HG03442 (cell line): ENCODE measurements around the gene ADRA2C.

Source experiments
- ATAC-seq: cut with Tn5 transposase; IDR thresholded peaks from one replicate; pipeline ENCODE4 v1.9.1; 2021; ENCODE audit warnings: mild to moderate bottlenecking, moderate library complexity; ENCODE audit not compliant: unreplicated experiment

ADRA2C gene

DNA sequence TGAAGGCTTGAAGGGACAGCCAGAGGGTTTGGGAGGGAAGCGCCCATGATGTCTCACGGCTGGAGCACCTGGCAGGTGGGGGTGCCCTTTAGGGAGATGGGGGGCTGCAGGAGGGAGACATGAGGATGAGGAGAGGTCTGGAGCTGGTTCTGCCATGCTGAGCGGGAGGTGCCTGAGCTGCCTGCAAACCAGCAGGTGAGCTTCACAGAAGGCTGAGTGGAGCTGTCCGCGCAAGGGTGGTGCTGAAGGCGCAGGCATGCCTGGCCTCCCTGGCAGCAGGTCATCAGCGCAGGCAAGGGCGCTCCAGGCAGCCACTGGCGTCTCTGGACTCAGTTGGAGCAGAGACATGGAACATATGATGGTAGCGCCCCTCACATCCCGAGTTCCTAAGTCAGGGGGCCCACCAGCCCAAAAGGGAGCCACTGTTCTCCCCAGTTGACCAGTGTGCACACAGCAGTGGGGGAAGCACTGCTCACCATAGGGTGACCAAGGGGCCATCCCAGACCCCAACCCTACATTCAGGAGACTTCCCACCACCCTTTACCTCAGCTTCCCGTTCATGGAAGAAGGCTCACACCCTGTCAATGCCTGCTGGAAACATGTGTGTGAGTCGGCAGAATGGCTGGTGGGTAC, 25.8 kb downstream of the ADRA2C start:
- ATAC-seq, result no peak

DNA sequence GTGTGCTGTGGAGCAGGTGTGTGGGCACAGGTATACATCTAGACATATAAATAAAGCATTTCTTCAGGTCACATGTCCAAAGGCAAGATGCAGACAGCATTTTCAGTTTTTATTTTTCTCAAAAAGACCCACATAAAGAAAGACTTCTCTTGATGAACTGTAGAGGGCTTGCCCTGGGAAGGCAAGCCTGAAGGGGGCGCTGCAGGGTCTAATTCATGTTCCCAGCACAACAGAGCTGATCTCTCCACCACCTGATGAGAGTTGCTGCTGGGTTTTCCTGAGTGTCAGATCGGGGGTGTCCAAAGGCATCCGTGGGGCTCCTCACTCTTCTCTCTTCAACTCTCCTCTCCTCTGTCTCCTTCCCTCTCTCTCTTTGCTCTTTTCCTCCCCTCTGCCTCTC, 26.6 kb downstream of the ADRA2C start:
- ATAC-seq, result no peak

DNA sequence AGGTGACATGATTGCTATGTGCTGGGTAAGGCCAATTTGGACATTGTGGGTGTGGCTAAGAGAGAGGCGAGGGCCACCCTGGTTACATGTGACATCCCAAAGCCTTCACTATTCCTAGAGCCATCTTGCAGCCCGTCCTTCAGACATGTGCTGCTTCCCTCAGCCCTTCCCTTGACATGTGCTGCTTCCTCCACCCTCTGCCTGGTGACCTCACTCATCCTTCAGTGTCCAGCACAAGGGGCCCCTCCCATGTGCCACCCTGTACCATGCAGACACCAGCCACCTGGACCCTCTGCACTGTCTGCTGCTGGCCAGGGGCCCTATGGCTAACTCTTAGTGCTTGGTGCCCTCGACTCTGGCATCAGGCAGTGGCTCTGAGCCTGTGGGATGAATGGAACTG, 27.4 kb downstream of the ADRA2C start:
- ATAC-seq, result no peak

DNA sequence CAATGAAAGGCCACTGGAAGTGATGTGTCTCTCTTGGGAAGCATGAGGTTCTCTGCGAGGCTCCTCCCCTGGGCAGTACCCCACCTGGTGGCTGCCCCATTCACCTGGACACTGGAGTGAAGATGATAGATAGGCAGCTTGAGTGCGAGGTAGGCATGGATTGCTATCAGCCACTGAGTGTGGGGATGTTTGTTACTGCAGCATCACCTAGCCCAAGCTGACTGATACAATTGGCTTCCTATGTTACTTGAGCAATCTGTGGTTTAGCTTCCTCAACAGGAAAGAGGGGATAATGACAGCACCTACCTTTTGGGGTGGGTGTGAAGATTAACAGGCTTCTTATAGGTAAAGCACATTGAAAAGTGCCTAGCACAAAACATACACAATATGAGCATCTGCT, 30.8 kb downstream of the ADRA2C start:
- ATAC-seq, result no peak

DNA sequence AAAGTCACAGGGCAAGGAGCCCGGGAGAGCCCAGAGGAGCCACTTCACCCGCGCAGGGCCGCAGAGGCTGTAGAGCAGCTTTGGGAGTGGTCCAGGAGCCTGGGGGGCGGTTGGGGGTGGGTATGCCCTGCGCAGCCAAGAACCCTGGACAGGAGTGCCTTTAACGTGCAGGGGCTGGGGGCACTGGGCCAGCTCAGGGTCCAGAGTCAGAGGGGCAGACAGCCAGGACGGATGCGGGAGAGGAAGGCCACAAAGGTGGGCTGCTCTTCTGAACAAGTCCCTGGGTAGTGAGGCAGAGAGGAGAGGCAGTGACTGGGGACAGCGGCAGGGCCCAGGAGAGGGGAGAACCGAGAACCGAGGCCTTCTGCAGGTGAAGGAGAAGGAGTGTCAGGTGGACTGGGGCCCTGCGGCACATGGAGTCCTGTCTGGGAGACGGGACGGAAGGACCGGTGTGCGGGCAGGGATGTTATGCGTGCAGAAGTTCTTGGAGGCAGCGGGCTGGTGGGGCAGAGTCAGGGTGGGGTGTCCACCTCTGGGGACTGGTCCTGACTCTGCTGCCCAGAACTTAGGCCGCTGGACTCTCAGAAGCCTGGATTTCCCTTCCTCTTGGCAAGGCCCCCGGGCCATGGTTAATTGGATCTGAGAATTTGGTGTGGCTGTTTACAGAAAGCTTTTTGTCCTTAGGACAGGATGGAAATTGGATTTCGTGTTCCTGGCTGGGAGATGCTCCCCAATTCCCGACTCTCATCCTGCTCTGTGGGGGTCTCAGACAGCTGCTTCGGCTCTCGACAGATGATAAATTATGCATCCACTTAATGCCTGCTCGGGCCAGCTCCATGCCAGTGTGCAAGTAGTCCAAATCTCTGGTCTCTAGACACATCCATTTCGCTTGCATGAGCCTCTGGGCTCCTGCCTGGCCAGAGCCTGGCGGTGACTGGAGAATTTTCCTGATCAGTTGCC, 31.9 kb downstream of the ADRA2C start:
- ATAC-seq, result no peak

DNA sequence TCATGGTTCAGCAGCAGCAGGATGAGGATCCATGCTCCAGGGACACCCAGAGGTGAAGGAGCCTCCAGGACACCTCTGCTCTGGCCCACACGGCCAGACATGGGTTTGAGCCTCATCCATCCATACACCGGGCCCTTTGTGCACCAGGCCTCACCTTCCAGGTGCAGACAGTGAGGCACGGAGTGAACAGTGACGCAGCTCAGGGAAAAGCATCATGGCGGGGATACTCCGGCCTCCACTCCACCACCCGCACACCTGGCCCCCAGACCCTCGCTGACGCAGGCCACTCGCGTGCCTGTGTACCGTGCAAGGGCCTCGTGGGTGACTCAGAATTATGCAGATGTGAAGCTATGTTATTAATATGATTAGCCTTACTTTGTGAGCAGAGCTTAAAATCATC, 33.3 kb downstream of the ADRA2C start:
- ATAC-seq, result no peak

DNA sequence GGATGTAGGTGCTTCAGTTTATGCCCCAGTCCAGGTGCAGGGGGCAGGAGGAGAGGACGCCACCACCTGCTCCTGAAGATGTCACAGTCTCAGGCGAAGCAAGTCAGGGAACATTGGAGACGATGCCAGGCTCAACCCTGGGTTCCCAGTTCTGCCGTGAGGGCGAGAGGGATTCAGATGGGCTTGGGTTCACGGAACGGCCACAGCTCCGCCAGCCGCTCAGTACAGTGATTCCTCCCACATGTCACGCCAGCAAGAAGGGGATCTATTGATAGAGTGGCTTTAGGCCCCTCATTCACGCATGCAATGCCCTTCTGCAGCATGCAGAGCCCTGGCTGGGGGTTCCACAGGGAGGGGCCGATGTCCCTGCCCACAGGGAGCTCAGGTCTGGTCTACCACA, 34.2 kb downstream of the ADRA2C start:
- ATAC-seq, result no peak

DNA sequence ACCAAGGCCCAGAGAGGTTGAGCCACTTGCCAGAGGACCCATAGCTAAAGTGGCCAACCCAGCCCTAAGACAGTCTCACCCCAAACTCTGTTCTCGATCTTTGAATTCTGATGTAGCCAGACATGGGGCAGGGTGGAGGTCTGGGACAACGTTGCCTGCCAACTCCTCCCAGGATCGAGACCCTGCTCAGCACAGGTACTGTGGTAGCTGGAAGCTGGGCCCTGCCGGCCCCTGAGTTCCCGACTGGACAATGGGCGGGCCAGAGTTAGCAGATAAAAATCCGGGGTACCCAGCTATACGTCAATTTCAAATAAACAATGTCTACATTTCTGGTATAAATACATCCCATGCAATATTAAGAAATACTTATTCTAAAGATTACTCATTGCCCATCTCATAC, 35.3 kb downstream of the ADRA2C start:
- no peak for ATAC-seq

DNA sequence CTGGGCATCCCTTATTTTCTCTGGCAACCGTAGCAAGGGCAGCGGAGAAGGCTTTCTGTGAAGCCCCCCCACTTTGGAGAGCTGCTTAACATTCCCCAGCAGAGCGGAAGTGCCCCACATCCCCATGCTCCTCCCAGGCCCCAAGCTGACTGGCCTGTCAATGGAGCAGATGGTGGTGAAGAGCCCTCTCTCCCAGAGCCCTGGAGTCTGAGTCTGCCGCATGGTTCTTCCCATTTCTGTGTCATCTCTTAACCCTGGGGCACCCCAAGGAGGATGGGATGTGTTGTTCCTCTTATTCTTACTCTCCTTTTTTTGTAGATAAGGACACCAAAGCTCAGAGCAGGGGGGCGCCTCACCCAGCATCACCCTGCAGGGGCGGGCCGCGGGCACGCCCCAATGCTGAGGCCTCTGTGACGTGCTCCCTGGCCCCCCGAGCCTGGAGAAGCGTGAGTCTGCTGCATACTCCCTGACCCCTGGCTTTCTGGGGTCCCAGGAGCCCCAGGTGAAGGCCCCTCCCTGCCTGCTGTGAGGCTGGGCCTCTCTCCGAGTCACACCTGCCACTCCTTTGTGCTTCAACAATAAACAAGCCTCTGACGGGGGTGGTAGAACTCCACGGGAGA, 35.9 kb downstream of the ADRA2C start:
- no peak for ATAC-seq

DNA sequence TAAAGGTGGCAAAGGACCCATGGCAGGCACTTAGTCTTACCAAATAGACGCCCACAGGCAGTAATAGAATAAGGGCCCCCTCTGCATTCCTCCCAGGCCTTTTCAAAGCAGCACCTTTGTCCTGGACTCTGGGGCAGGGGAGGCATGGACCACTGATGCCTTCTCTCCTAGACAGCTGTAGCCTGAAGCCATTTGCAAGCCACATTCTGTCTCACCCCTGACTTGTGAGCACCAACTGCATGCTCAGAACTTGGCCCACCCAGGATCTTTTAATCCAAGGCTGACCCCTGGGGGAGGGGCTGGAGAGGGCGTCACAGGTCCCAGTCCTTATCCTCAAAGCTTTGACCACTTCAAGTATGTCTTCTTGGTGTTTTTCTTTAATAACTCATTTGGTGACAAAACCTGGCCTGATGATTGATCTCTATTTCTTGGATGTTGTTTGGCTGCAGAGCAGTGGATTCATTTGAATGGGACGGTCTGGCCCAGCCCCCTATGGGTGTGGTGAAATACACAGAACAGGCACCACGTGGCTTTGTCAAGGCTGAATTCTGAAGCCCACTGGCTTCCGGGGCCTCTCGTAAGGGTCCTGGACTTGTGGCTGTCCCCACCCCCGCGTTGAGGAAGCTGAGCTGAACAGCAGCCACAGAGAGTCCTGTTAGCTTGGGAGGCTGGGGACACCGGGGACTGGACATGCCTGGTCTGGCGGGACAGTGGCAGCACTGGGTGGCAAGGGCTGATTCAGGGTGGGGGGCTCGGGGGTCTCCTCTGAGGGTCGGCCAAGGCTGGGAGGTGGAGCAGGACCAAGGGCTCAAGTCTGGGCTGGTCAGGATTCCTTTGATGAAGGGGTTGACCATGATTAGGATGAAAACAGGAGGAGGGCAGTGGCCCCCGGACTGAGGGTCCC, 36.6 kb downstream of the ADRA2C start:
- ATAC-seq, result no peak

DNA sequence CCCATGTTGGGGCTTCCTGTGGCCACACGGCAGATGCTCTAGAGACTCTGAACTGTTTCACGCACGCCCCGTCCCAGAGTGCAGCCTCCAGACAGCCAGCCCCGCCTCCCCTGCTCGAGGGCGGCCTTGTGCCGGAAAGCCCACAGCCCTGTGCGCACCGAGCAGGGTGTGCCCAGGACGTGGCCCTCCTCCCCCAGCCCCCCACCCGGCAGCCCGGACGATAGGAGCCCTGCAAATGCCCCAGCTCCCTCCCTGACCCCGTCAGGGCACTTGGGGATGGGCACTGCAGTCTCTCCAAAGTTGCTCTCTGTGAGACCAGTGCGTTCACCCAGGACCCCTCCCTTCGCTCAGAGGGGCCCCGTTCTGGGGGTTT, 37.3 kb downstream of the ADRA2C start:
- ATAC-seq, result no peak

DNA sequence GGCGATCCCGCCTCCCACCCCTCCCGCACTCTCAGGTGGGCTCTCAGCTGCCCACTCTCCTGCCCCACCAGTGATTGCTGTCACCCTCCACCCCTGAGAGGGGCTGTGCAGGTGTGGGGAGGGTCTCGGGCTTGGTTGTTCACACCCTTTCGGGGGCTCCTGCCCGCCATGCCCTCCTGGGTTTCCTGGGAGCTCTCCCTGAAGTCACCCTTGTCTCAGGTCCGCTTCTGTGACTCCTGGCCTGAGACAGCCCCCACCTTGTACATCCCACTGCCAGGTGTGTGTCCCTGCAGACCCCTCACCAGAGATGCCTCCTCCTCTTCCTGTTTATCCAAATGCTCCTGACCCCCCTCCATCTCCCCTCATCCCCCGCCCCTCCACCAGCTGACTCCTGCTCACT, 37.8 kb downstream of the ADRA2C start:
- ATAC-seq, result no peak

DNA sequence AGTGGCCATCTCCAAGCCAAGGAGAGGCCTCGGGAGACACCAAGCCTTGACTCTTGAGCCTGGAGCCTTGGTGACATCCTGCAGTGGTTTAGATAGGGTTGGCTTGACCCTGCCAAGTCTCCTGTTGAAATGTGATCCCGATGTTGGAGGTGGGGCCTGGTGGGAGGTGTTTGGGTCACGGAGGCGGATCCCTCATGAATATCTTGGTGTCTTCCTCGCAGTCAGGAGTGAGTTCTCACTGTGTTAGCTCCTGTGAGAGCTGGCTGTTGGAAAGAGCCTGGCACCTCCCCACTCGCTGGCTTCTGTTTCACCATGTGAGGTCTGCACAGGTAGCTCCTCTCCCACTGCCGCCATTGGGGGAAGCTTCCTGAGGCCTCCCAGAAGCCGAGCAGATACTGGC, 38.8 kb downstream of the ADRA2C start:
- ATAC-seq, result no peak

DNA sequence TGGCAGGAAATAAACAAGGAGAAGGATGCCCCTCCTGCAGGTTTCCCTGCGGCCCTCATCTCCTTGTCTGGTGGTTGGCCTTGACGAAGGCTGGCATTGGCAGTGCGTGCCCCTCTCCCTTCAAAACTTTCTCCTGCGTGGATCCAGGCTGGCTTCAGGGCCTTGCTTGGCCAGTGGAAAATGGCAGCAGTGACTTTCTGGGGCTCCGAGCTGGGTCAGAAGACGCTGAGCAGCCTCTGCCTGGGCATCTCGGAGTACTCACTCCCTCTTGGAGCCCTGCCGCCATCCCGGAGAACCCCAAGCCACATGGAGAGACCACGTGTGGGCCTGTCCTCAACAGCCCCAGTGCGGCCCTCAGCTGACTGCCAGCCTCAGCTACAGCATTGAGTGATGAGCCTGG, 39.5 kb downstream of the ADRA2C start:
- ATAC-seq, result no peak

DNA sequence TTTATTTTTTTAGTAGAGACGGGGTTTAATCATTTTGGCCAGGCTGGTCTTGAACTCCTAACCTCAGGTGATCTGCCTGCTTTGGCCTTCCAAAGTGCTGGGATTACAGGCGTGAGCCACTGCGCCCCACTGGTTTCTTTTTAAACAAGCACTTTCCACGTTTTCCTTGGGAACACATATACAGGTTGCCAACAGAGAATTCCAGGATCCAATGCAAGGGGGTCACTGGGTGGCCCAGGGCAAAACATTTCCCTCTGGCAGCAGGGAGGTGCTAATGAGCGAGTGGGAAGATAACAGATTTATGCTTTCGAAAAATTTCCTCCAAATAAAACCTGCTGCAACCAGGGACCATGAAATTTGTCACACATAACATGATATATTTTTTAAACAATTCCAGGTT, 41.1 kb downstream of the ADRA2C start:
- no peak for ATAC-seq

DNA sequence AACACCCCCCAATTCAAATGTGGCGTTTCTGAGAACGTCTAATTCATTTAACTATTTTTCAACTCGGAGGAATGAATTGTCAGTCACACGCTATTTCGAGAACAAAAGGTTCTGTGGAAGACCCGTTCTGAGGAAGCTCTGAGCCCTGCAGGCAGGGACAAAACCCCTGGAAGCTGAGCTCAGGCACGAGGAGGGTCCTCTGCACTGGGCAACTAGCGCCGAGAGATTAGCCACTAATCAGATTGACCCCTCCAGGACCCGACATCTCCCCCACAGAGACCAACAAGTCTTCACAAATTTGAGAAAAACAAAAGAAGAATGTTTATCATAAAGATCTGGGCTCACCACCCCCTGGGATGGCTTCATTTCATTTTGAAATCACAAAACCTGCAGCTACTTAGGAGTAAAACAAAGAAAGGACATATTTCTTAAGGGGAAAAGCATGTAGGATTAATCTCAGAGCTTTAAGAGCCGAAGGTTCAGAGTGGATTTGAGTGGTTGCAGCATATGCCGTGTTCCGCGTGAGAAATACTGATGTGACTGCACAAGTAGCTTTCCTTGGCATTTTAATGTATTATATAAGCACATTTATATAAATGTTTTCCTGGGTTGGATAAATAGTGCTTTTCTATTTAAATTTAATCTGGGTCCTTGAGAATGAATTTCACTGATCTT, 41.8 kb downstream of the ADRA2C start:
- ATAC-seq, result no peak

DNA sequence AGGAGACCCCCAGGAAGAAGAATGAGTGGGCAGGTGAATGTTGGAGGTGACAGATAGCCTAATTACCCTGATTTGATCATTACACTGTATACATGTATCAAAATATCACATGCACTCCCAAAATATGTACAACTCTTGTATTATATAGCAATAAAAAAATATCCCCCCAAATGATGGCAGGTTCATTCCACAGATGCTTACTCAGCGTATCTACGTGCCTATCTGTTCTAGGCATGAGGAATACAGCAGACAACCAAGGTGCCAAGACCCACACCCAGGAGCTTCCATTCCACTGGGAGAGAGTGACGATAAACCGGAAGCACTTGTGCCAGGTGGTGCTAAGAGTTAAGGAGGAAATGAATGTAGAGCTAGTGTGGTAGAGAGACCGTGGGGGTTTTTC, 42.4 kb downstream of the ADRA2C start:
- ATAC-seq, result no peak

DNA sequence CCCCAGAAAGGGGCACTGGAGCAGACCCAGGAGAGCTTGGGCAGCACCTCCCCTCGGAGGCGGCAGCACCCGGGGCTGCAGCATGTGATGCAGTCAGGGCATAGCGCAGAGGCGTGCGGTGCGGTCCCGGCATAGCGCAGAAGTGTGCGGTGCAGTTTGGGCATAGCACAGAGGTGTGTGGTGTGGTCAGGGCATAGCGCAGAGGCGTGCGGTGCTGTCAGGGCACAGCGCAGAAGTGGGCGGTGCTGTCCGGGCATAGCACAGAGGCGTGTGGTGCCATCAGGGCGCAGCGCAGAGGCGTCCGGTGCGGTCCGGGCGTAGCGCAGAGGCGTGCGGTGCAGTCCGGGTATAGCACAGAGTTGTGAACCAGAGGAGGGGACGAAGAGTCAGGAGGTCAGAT, 42.8 kb downstream of the ADRA2C start:
- ATAC-seq, result no peak

DNA sequence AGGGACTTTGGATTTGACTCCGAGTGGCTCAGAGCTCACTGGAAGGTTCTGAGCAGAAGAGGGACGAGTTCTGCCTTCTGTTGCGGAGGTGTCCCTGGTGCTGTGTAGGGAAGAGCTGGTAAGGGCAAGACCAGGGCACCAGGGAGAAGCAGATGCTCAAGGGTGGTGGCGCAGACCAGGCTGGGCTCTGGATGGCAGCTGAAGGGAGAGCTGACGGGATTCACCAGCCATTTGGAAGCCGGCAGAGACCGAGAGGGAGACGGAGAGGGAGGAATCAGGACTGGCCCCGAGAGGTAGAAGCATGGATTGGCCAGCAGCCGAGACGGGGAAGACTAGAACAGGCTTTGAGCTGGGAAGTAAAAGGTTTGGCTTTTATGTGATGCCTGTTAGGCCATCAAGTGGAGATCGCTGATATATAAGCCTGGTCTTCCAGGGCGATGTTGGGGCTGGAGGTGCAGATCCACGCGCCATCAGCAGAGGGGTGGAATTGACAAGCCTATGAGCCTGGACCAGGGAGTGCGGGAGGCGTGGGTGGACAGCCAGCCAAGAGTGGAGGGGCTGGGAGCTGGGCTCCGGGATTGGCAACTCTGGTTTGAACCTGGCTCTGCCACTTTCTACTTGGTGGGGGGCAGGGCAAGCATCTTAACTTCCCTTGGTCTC, 43.4 kb downstream of the ADRA2C start:
- no peak for ATAC-seq

DNA sequence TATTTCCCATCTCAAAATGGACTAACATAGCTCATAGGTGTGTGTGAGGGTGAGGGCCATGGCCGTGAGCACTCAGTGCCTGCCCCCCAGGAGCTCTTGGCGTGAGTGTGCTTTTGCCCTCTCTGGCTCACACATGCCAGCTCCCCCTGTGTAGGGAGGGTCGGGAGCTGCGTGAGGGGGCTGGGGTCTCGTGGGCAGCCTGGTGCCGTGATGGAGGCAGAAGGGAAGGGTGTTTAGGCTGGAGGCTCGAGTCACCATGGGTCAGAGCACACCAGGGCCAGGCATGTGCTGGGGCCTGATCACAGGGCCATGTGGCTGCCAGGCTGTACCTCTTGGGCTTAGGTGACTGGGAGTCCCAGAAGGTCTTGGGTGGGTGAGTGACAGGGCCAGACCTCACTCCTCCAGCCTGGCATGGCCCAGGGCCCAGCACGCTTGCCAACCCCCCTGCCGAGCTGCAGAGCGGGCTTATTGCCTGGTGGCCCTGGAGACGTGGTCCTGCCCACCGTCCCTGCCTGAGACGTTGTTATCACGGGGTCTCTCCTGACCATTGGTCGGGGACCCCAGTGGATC, 44.0 kb downstream of the ADRA2C start:
- ATAC-seq, result no peak
